HEK293T (cell line): ENCODE measurements around the gene GPBP1L1.

Experiments
- FOXA1 ChIP-seq: fragments of 450-650 bp; IDR thresholded peaks from 2 replicates; pipeline ENCODE4 v1.6.1; 2016; ENCODE audit warnings: mild to moderate bottlenecking
- PKNOX1 ChIP-seq: fragments of 450-650 bp; IDR thresholded peaks from 2 replicates; pipeline ENCODE4 v1.6.1; 2016
- SP1 ChIP-seq: fragments of 450-650 bp; IDR thresholded peaks from 2 replicates; pipeline ENCODE4 v1.6.1; 2017
- ZNF384 ChIP-seq: fragments of 450-650 bp; IDR thresholded peaks from 2 replicates; pipeline ENCODE4 v1.6.1; 2016

- TF ChIP-seq PKNOX1 (no peak), ZNF384 (no peak), FOXA1 (no peak), SP1 (no peak)
Measured at GRCh38 chr1:45686015-45686287, 382 bp downstream of the GPBP1L1 start.
